H1 (cell line): Measurements from ENCODE around the gene CRYBA4. TPM values are rescaled to one million over a fixed set of nuclear protein-coding genes. Genes with fewer than 3 reads are reported as not detected.

Experiments
- CTCF ChIA-PET: fragments of 300-600 bp; sonication (Branson Sonifier 250); formaldehyde crosslinking; loops from one replicate; lab custom pipeline; 2021; ENCODE audit not compliant: partially characterized antibody; lab: Charles Lee
- POLR2A ChIA-PET: fragments of 300-600 bp; sonication (Branson Sonifier 250); formaldehyde crosslinking; loops from one replicate; lab custom pipeline; 2021; ENCODE audit warnings: inconsistent platforms; ENCODE audit not compliant: partially characterized antibody; lab: Charles Lee
- DNase-seq, 2 experiments: peaks; one replicate each; pipeline versions ENCODE4 v3.0.0 to v3.0.0-alpha.2; 2010 to 2022; ENCODE audit warnings: low spot score in 2 of 2, low read depth in 1 of 2, mixed read lengths in 1 of 2
- FAIRE-seq: peaks from 2 replicates; lab custom pipeline; 2011; peaks lifted over from hg19 to GRCh38; lab: Jason Lieb, UNC
- H2AFZ ChIP-seq: 2 replicates; pipeline ENCODE4 v1.8.1; 2012; ENCODE audit warnings: low read length, inconsistent platforms
- H2AK5ac ChIP-seq: 2 replicates; pipeline ENCODE4 v1.6.1; 2013; ENCODE audit warnings: low read depth, low read length
- H2BK120ac ChIP-seq: replicated peaks from 2 replicates; pipeline ENCODE3; 2013; ENCODE audit warnings: low read depth, low read length, inconsistent platforms
- H2BK12ac ChIP-seq: 2 replicates; pipeline ENCODE4 v1.6.1; 2013; ENCODE audit warnings: low read depth, low read length
- H2BK15ac ChIP-seq: 2 replicates; pipeline ENCODE4 v1.6.1; 2013; ENCODE audit warnings: low read length
- H2BK20ac ChIP-seq: 2 replicates; pipeline ENCODE4 v1.6.1; 2013; ENCODE audit warnings: low read length
- H2BK5ac ChIP-seq: 2 replicates; pipeline ENCODE4 v1.6.1; 2013; ENCODE audit warnings: low read depth, low read length
- H3K14ac ChIP-seq: 2 replicates; pipeline ENCODE4 v1.6.1; 2013; ENCODE audit warnings: inconsistent platforms; ENCODE audit not compliant: insufficient read length
- H3K18ac ChIP-seq: 2 replicates; pipeline ENCODE4 v1.6.1; 2013; ENCODE audit warnings: low read length; ENCODE audit errors: extremely low read depth
- H3K23ac ChIP-seq: 2 replicates; pipeline ENCODE4 v1.6.1; 2013; ENCODE audit warnings: inconsistent platforms; ENCODE audit not compliant: insufficient read length
- H3K23me2 ChIP-seq: 2 replicates; pipeline ENCODE4 v1.6.1; 2013; ENCODE audit warnings: low read depth, low read length
- H3K27ac ChIP-seq: 2 replicates; pipeline ENCODE4 v1.6.1; 2011; ENCODE audit warnings: low read depth, low read length, inconsistent platforms
- H3K27me3 ChIP-seq, 4 experiments: replicated peaks in 1 of 4; 1 replicate in 1 of 4; 2 replicates in 3 of 4; pipeline versions ENCODE4 v1.6.1 to v1.8.1; 2011 to 2013; ENCODE audit warnings: low read length in 3 of 4, mild to moderate bottlenecking in 3 of 4, inconsistent platforms in 2 of 4, mixed read lengths in 2 of 4, moderate library complexity in 1 of 4; ENCODE audit not compliant: control insufficient read depth in 3 of 4, insufficient read depth in 3 of 4; ENCODE audit errors: extremely low read depth in 1 of 4
- H3K36me3 ChIP-seq, 4 experiments: 2 replicates each; pipeline versions ENCODE4 v1.6.1 to v1.8.1; 2011 to 2013; ENCODE audit warnings: mild to moderate bottlenecking in 4 of 4, low read length in 3 of 4, moderate library complexity in 2 of 4, control low read depth in 1 of 4, inconsistent platforms in 1 of 4; ENCODE audit not compliant: insufficient read depth in 4 of 4, control insufficient read depth in 2 of 4
- H3K4ac ChIP-seq: replicated peaks from 2 replicates; pipeline ENCODE3; 2013; ENCODE audit warnings: low read length, low read depth, mixed read lengths, inconsistent platforms; ENCODE audit not compliant: insufficient read length
- H3K4me1 ChIP-seq, 4 experiments: replicated peaks in 1 of 4; 1 replicate in 1 of 4; 2 replicates in 3 of 4; pipeline versions ENCODE4 v1.6.1 to v1.8.1; 2011 to 2013; ENCODE audit warnings: low read length in 3 of 4, inconsistent platforms in 2 of 4, mixed read lengths in 1 of 4; ENCODE audit not compliant: insufficient read depth in 4 of 4, control insufficient read depth in 3 of 4
- H3K4me2 ChIP-seq, 2 experiments: 2 replicates each; pipeline versions ENCODE4 v1.6.1 to v1.8.1; 2011 to 2013; ENCODE audit warnings: low read depth in 2 of 2, low read length in 2 of 2, control low read depth in 1 of 2, inconsistent platforms in 1 of 2, mild to moderate bottlenecking in 1 of 2; ENCODE audit not compliant: insufficient read depth in 1 of 2
- H3K4me3 ChIP-seq, 4 experiments: fragments of 200-600, 300-600 bp in 1 of 4; sonication (generic), shearing (Covaris generic), sonication (Bioruptor Twin) in 1 of 4; 2 replicates each; pipeline versions ENCODE4 v1.5.1 to v1.8.1; 2011 to 2016; ENCODE audit warnings: low read length in 4 of 4, low read depth in 3 of 4, control low read depth in 2 of 4, inconsistent platforms in 2 of 4, mild to moderate bottlenecking in 2 of 4, mixed read lengths in 1 of 4, moderate library complexity in 1 of 4; ENCODE audit not compliant: insufficient read depth in 2 of 4; ENCODE audit errors: extremely low read depth in 1 of 4
- H3K56ac ChIP-seq: replicated peaks from 2 replicates; pipeline ENCODE3; 2013; ENCODE audit warnings: low read depth, mild to moderate bottlenecking, mixed read lengths, low read length, inconsistent platforms; ENCODE audit not compliant: insufficient read length
- H3K79me1 ChIP-seq: 2 replicates; pipeline ENCODE4 v1.6.1; 2013; ENCODE audit warnings: low read depth, low read length, control low read depth
- H3K79me2 ChIP-seq, 2 experiments: 2 replicates each; pipeline versions ENCODE4 v1.6.1 to v1.8.1; 2012 to 2013; ENCODE audit warnings: low read length in 2 of 2, mild to moderate bottlenecking in 2 of 2, inconsistent platforms in 1 of 2; ENCODE audit not compliant: insufficient read depth in 2 of 2, control insufficient read depth in 1 of 2
- H3K9ac ChIP-seq, 4 experiments: replicated peaks in 1 of 4; 1 replicate in 1 of 4; 2 replicates in 3 of 4; pipeline versions ENCODE4 v1.6.1 to v1.8.1; 2011 to 2013; ENCODE audit warnings: low read depth in 3 of 4, low read length in 3 of 4, control low read depth in 2 of 4, mild to moderate bottlenecking in 2 of 4, moderate library complexity in 2 of 4, inconsistent platforms in 1 of 4; ENCODE audit errors: extremely low read depth in 1 of 4
- H3K9me3 ChIP-seq, 2 experiments: 2 replicates each; pipeline versions ENCODE4 v1.6.1 to v1.8.1; 2012 to 2013; ENCODE audit warnings: mild to moderate bottlenecking in 2 of 2, moderate library complexity in 2 of 2, control low read depth in 1 of 2, inconsistent platforms in 1 of 2, low read depth in 1 of 2, low read length in 1 of 2, mixed read lengths in 1 of 2; ENCODE audit not compliant: insufficient read depth in 2 of 2
- H4K20me1 ChIP-seq, 2 experiments: replicated peaks in 1 of 2; 2 replicates each; pipeline versions ENCODE3 to v1.8.1; 2011 to 2013; ENCODE audit warnings: inconsistent platforms in 2 of 2, low read length in 2 of 2, mild to moderate bottlenecking in 1 of 2; ENCODE audit not compliant: insufficient read depth in 2 of 2, control insufficient read depth in 1 of 2
- H4K5ac ChIP-seq: 2 replicates; pipeline ENCODE4 v1.6.1; 2013; ENCODE audit warnings: low read length, low read depth, mixed read lengths, inconsistent platforms; ENCODE audit not compliant: insufficient read length
- H4K8ac ChIP-seq: 2 replicates; pipeline ENCODE4 v1.8.0; 2013; ENCODE audit warnings: mild to moderate bottlenecking, moderate library complexity, low read length, inconsistent platforms; ENCODE audit not compliant: insufficient read depth; ENCODE audit errors: extremely low read depth
- H4K91ac ChIP-seq: replicated peaks from 2 replicates; pipeline ENCODE3; 2013; ENCODE audit warnings: low read length, mixed read lengths, inconsistent platforms; ENCODE audit not compliant: insufficient read length
- BCL11A ChIP-seq, 2 experiments: IDR thresholded peaks; one replicate each; pipeline ENCODE4 v1.6.1; 2011; ENCODE audit warnings: low read depth in 2 of 2, low read length in 2 of 2, mild to moderate bottlenecking in 2 of 2
- JUND ChIP-seq: IDR thresholded peaks from 2 replicates; pipeline ENCODE4 v1.6.1; 2011; ENCODE audit warnings: mild to moderate bottlenecking, improper control_type of control experiment, low read length
- SP1 ChIP-seq: IDR thresholded peaks from 2 replicates; pipeline ENCODE4 v1.6.1; 2011; ENCODE audit warnings: low read depth, low read length
- TBP ChIP-seq: IDR thresholded peaks from 2 replicates; pipeline ENCODE4 v1.6.1; 2011; ENCODE audit warnings: low read depth, low read length, improper control_type of control experiment
- WGBS, 2 experiments: shearing (Covaris generic) in 1 of 2; methylation state at CpG; one replicate each; pipeline versions ENCODE4 v1.1.6 to v1.1.7; 2013 to 2015; ENCODE audit warnings: low lambda C conversion rate in 2 of 2, mixed read lengths in 2 of 2, inconsistent platforms in 1 of 2, low coverage in 1 of 2, missing lambda C conversion rate in 1 of 2; ENCODE audit not compliant: insufficient replicate concordance in 2 of 2, insufficient coverage in 1 of 2, insufficient read length in 1 of 2; ENCODE audit errors: extremely low coverage in 1 of 2, missing lambda C conversion rate in 1 of 2; 5-methylcytosine and 5-hydroxymethylcytosine counted together
- polyA plus RNA-seq, 7 experiments: library from polyadenylated mRNA; depleted of rRNA in 3 of 7; stranded (reverse) in 5 of 7; unstranded in 2 of 7; fragments of >200 nt in 5 of 7; fragments of 200-250 nt in 2 of 7; gene quantifications; 1 replicate in 5 of 7; 2 replicates in 1 of 7; 4 replicates in 1 of 7; pipeline versions ENCODE4 v1.2.1 to v1.2.3, GENCODE V29; 2011 to 2013; ENCODE audit warnings: missing spikeins in 2 of 7, mixed read lengths in 2 of 7
- total RNA-seq: library from RNA; stranded (reverse); fragmentation: NEBNext Ultra II Directional; extraction: Animal tissue kit (Norgen Biotek cat#: 25700); gene quantifications from 2 replicates; pipeline ENCODE4 v1.2.1, GENCODE V29; 2021

Gene CRYBA4
- total and polyA plus RNA-seq, 2 of the 8 experiments (the other 6 are each of a cell fraction or from before 2014, with no cell fraction given) = 0.67 to 3.1 TPM

DNA sequence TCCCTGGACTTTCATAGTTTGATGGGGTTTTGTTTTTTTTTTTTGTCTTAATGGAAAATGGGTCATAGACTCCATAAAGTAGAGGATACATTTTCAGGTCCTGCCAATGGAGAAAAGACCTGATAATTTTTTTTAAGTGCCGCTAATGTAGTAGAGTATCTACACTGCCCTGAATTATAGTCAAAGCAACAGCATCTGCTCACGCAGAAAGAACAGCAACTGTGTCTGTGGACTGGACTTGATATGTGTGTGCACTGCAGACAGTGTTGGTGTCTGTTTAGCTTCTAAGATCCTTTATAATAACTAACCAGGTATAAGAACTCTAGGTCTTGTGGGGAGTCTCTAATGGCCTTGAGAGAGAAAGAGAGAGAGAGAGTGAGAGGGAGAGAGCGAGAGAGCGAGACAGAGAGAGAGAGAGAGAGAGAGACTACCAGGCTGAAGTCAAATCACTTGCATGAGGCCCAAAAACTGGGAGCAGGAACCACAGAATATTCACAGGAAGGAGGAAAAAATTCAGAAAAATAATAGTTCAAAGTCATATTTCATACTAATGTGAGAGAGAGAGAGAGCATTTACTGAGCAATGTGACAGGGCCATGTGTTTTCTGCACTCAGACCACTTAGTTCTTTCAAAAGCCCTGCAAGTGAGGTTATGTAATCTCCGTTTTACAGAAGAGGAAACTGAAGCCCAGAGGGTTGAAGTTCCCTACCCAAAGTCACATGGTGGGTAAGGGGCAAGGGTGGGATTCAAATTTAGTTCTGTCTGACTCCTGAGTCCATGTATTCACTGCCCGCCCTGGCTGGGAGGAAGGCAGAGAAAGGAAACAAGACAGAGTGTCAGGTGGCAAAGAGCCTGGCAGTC lies 27.0 kb downstream of the CRYBA4 start:
- ChIA-PET CTCF (interaction anchor here (0.6 to 1.0 kb wide), 3 partner anchors 13 to 151 kb away, joined by 3 to 4 read pairs (median 3); no protein-coding TSS in a partner anchor), POLR2A (interaction anchor here (1.4 to 2.4 kb wide), 3 partner anchors 10 to 14 kb away, joined by 4 to 8 read pairs (median 7); no protein-coding TSS in a partner anchor)
- peak overlapping the region; percentile 43 to 57 for H3K4me2 ChIP-seq
- peak overlapping the region; percentile 99 for H2BK12ac ChIP-seq
- no peak overlapping the region for H3K14ac ChIP-seq
- H3K4me3 ChIP-seq = peak overlapping the region in 1 of 4 experiments; percentile 36; a peak in 1 of 8 replicates
- H3K79me1 ChIP-seq = 0 out of 2 replicates have a peak, but pooled peaks cover 2% of the 10 kb centered on the region
- H2BK120ac ChIP-seq = peak overlapping the region; percentile 91
- no peak overlapping the region for H3K9ac ChIP-seq
- WGBS, 2 experiments = 78% methylated on average over 6 of the region's 6 CpGs; no CpG with 5 or more reads in 1 of the 2 experiments
- H2BK15ac ChIP-seq = no peak overlapping the region
- H3K56ac ChIP-seq = peak overlapping the region; percentile 36
- TF ChIP-seq BCL11A (IDR thresholded peaks at IDR 0.05; ENCODE audit: low read depth in 2 of 2, low read length in 2 of 2) = no peak
- TF ChIP-seq JUND = peak; percentile 46; the same call in 1 of the 2 replicates
- TF ChIP-seq SP1 = no peak
- no peak for TF ChIP-seq TBP
- 0 out of 7 replicates have a peak, but pooled peaks cover 0 to 4% (median 0%) of the 10 kb centered on the region in 4 experiments for H3K27me3 ChIP-seq
- FAIRE-seq (no peak), DNase-seq (no peak)
- peak overlapping the region; percentile 91 for H2BK20ac ChIP-seq
- H3K79me2 ChIP-seq = no peaks in the 10 kb centered on the region
- H3K4ac ChIP-seq = no peak overlapping the region
- no peak overlapping the region for H3K27ac ChIP-seq
- peak overlapping the region; percentile 52 for H4K5ac ChIP-seq
- peaks cover 12 to 47% (median 30%) of the 10 kb centered on the region in 4 experiments for H3K4me1 ChIP-seq
- H3K9me3 ChIP-seq = no peaks in the 10 kb centered on the region
- H3K23me2 ChIP-seq = peaks cover 5% of the 10 kb centered on the region; the same call in 1 of the 2 replicates
- no peaks in the 10 kb centered on the region for H4K20me1 ChIP-seq
- H3K36me3 ChIP-seq = no peaks in the 10 kb centered on the region; a peak in 1 of 8 replicates
- peak overlapping the region; percentile 93; the same call in 1 of the 2 replicates for H2BK5ac ChIP-seq
- peak overlapping the region; percentile 79; the same call in 1 of the 2 replicates for H2AK5ac ChIP-seq
- H3K18ac ChIP-seq = peak overlapping the region; percentile 75; the same call in 1 of the 2 replicates
- no peak overlapping the region for H3K23ac ChIP-seq
- H4K91ac ChIP-seq = peak overlapping the region; percentile 76
- H2AFZ ChIP-seq = no peak overlapping the region
- H4K8ac ChIP-seq = no peak overlapping the region
